H1 (cell line): ENCODE measurements around the gene USH2A.

Source experiments
- BACH1 ChIP-seq: IDR thresholded peaks from 2 replicates; pipeline ENCODE4 v1.6.1; 2012; ENCODE audit warnings: low read length, improper control_type of control experiment
- EGR1 ChIP-seq: IDR thresholded peaks from 2 replicates; pipeline ENCODE4 v1.6.1; 2011; ENCODE audit warnings: low read depth, low read length, borderline replicate concordance
- EP300 ChIP-seq, 2 experiments: IDR thresholded peaks; 1 replicate in 1 of 2; 2 replicates in 1 of 2; pipeline ENCODE4 v1.6.1; 2011 to 2012; ENCODE audit warnings: low read depth in 2 of 2, low read length in 2 of 2, mild to moderate bottlenecking in 2 of 2, borderline replicate concordance in 1 of 2, inconsistent platforms in 1 of 2, moderate library complexity in 1 of 2
- FOSL1 ChIP-seq: IDR thresholded peaks from 2 replicates; pipeline ENCODE4 v1.6.1; 2011; ENCODE audit warnings: mild to moderate bottlenecking, low read depth, low read length, moderate library complexity; ENCODE audit not compliant: insufficient read depth
- JUND ChIP-seq: IDR thresholded peaks from 2 replicates; pipeline ENCODE4 v1.6.1; 2011; ENCODE audit warnings: mild to moderate bottlenecking, improper control_type of control experiment, low read length
- POLR2A ChIP-seq, 2 experiments: IDR thresholded peaks; 1 replicate in 1 of 2; 2 replicates in 1 of 2; pipeline ENCODE4 v1.6.1; 2011; ENCODE audit warnings: low read depth in 2 of 2, low read length in 2 of 2, mild to moderate bottlenecking in 2 of 2; ENCODE audit errors: control extremely low read depth in 1 of 2
- SP1 ChIP-seq: IDR thresholded peaks from 2 replicates; pipeline ENCODE4 v1.6.1; 2011; ENCODE audit warnings: low read depth, low read length
- TEAD4 ChIP-seq: IDR thresholded peaks from 2 replicates; pipeline ENCODE4 v1.6.1; 2012; ENCODE audit warnings: low read depth, low read length, inconsistent platforms, mixed read lengths
- YY1 ChIP-seq: IDR thresholded peaks from 2 replicates; pipeline ENCODE4 v1.6.1; 2011; ENCODE audit warnings: low read depth, mild to moderate bottlenecking, low read length
- TF ChIP-seq, protein P1 (sequence below): IDR thresholded peaks from 2 replicates; pipeline ENCODE4 v1.6.1; 2012; ENCODE audit warnings: inconsistent platforms
- TF ChIP-seq, protein P2 (sequence below), 3 experiments: IDR thresholded peaks; 1 replicate in 2 of 3; 2 replicates in 1 of 3; pipeline versions ENCODE4 v1.5.1 to v1.6.1; 2011; ENCODE audit warnings: low read length in 3 of 3, mild to moderate bottlenecking in 3 of 3, inconsistent platforms in 2 of 3, low read depth in 1 of 3, moderate library complexity in 1 of 3; ENCODE audit not compliant: insufficient read depth in 1 of 3; ENCODE audit errors: control extremely low read depth in 1 of 3

DNA sequence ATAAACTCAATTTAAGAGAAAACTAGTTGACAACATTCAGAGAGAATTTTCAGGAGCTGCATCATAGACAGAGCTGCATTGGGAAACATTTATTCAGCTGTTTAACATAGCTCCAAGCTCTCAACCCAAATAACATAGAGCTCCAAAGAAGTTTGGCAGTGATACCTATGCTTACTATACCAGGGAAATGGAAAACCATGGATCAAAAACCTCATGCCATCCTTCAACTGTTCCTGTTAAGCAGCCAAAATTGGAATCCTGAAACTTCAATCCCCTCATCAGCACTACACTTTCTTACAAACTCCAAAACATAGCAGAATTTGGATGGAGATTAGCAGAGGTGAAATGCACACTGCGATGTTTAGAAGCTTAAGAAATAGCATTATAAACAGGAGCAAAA is 164.4 kb downstream of the USH2A start:
- TF ChIP-seq TEAD4: no peak
- TF ChIP-seq JUND: no peak
- TF ChIP-seq POLR2A (IDR thresholded peaks at IDR 0.05; ENCODE audit: control extremely low read depth in 1 of 2, low read depth in 2 of 2, low read length in 2 of 2): no peak
- TF ChIP-seq SP1: no peak
- no peak for TF ChIP-seq BACH1
- TF ChIP-seq, protein P1, sequence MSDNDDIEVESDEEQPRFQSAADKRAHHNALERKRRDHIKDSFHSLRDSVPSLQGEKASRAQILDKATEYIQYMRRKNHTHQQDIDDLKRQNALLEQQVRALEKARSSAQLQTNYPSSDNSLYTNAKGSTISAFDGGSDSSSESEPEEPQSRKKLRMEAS: no peak
- TF ChIP-seq FOSL1: no peak
- TF ChIP-seq EGR1: no peak
- TF ChIP-seq YY1: no peak
- no peak for TF ChIP-seq EP300 (IDR thresholded peaks at IDR 0.05; ENCODE audit: borderline replicate concordance in 1 of 2, low read depth in 2 of 2, low read length in 2 of 2)
- TF ChIP-seq, protein P2, sequence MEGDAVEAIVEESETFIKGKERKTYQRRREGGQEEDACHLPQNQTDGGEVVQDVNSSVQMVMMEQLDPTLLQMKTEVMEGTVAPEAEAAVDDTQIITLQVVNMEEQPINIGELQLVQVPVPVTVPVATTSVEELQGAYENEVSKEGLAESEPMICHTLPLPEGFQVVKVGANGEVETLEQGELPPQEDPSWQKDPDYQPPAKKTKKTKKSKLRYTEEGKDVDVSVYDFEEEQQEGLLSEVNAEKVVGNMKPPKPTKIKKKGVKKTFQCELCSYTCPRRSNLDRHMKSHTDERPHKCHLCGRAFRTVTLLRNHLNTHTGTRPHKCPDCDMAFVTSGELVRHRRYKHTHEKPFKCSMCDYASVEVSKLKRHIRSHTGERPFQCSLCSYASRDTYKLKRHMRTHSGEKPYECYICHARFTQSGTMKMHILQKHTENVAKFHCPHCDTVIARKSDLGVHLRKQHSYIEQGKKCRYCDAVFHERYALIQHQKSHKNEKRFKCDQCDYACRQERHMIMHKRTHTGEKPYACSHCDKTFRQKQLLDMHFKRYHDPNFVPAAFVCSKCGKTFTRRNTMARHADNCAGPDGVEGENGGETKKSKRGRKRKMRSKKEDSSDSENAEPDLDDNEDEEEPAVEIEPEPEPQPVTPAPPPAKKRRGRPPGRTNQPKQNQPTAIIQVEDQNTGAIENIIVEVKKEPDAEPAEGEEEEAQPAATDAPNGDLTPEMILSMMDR (IDR thresholded peaks at IDR 0.05; ENCODE audit: control extremely low read depth in 1 of 3, insufficient read depth in 1 of 3, low read depth in 1 of 3, low read length in 3 of 3): no peak
